ENCODE data around the gene RAB44.

DNA sequence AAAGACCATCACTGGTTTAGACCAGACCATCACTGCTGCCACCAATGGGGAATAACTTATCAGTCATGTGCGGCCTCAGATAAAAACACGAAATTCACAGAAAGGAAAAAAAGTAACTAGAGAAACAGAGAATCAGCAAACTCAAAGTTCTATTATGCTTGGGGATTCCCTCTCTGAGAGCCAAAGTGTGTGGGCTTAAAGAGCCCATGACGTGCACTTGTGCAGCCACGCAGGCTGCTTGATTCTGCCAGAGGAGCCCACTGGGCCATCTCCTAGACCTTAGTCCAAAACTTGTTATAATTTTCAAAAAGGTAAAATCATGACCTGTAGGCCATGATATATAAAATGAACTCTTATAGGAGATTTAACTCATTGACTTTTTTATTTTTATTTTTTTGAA, 15.2 kb downstream of the RAB44 start:
- TF ChIP-seq, protein P1, sequence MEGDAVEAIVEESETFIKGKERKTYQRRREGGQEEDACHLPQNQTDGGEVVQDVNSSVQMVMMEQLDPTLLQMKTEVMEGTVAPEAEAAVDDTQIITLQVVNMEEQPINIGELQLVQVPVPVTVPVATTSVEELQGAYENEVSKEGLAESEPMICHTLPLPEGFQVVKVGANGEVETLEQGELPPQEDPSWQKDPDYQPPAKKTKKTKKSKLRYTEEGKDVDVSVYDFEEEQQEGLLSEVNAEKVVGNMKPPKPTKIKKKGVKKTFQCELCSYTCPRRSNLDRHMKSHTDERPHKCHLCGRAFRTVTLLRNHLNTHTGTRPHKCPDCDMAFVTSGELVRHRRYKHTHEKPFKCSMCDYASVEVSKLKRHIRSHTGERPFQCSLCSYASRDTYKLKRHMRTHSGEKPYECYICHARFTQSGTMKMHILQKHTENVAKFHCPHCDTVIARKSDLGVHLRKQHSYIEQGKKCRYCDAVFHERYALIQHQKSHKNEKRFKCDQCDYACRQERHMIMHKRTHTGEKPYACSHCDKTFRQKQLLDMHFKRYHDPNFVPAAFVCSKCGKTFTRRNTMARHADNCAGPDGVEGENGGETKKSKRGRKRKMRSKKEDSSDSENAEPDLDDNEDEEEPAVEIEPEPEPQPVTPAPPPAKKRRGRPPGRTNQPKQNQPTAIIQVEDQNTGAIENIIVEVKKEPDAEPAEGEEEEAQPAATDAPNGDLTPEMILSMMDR (IDR thresholded peaks at IDR 0.05), result no peak
- no peak for TF ChIP-seq EP300 (IDR thresholded peaks at IDR 0.05)
